HG02852 (cell line): ENCODE results near the gene SNCA.

Experiments used
- ATAC-seq: cut with Tn5 transposase; IDR thresholded peaks from one replicate; pipeline ENCODE4 v1.9.1; 2021; ENCODE audit warnings: mild to moderate bottlenecking, moderate library complexity; ENCODE audit not compliant: unreplicated experiment

The SNCA gene

GRCh38 chr4:89757154-89757719 is 79.7 kb downstream of the SNCA start:
- ATAC-seq: no peak

DNA sequence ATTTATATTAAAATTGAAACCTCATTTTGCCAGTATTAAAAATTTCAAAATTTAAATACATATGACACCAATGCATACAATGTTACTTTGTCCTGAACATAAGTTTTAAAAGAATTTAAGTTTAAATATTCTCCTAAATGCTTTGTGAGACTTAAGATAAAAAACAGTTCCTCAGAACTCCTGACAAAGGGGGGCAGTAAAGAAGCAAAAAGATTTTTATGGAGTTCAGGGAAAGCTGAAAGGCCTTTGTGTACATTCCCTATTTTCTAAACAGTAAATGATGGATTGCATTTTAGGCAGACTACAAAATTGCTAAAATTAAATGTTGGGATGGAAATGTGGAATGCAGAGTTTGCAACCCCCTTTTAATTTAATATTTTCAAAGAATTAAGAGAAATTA is 81.7 kb downstream of the SNCA start:
- no peak for ATAC-seq

DNA sequence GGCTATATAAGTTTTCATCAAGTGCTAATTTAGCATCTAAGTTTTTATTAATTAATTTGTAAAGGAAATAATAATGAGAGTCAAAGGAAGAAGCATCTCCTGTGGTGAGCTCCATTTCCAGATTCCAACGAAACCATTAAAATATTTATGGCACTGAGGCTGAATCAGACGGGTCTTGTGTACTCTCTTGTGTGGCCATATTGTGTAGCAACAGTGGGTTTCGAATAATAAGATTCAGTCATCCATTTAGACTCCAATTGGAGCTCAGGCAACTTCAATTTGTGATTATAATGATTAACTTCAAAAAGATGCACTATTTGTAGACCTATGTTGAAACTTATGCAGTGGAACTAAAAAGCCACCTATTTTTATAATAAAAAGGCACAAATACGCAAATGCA is 82.4 kb downstream of the SNCA start:
- no peak for ATAC-seq

DNA sequence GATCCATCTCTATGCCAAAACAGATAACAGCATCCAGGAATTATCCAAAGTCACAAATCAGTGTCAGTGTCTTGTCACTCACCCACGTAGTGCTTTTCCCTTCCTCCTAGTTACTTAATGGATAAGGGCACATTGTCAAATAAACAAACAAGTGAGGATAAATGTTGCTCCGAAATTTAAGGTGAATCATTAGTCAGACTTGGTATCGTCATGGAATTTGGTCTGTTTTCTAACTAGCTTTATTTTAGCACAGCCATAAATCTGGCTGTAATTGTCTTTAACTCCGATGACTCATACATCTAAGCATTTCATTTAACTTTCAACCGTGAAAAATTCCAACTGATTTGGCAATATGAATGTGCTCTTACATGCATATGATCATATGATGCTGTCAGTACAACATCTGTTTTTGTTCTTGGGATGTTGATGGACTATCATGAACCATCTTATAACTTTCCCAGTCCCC is 83.3 kb downstream of the SNCA start:
- ATAC-seq: no peak

DNA sequence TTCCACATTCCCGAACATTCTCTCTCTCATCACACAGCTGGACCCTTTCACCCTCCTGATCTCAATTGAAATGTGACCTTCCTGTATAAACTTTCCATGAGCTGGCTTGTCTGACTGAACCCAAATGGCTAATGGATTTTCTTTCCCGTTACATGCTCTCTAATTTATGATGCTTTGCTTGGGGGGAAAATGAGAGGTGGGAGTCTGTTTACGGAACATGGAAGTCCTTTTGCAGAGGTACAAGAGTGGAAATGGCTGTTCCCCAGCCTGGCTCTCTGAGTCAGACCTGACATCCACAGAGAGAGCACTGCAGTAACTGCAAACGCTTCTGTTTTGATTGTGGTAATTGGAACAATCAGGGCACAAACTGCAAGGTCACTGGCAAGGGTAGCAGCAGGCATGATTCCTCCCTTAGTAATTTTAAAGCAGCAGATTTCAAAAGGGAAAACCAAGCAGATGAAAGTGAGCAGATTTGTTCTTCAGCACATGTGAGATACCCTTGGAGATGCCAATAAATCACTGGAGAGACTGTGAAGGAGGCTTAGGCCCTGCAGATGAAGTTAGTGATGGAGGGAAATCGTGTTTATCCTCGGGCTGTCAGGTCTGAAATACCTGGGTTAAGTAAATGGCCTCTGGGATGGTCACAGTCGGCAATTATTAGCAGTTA is 83.9 kb downstream of the SNCA start:
- ATAC-seq: no peak

- ATAC-seq: no peak
Observed at GRCh38 chr4:89751416-89751815, 85.5 kb downstream of the SNCA start.

DNA sequence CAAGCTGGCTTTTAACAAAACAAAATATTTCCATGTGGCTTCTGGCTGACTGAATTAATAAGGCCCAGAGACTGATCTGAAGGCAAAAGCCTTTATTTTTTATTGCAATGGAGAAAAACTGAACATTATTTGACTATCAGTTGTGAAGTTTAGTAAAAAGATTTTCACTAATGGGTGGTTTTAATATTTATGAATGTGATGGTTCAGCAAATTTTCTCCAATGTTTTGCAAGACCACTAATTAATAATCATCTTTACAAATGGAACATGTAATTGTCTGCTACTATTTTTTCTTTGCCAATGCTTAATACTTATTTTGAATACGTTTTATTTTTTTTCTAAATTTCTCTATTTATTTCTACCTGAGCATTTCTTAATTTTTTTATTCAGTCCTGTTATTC is 90.6 kb downstream of the SNCA start:
- no peak for ATAC-seq

DNA sequence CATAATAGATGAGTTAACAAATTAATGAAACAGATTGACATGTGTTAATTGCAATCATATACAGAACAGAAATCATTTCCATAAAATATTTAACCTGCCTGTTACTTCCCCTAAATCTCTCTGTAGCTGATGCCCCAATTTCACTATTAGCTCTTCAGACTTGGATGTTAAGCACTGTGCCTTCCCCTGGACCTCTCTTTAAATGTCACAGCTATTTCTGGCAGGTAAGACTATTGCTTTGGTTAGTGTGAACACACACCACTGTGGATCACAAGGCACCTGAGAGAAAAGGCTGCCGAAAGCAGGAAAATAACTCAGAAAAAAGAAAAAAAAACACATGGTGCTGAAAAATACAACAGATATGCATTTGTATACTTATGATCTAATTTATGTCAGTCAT is 91.3 kb downstream of the SNCA start:
- ATAC-seq: no peak

GRCh38 chr4:89744914-89745313 is 92.0 kb downstream of the SNCA start:
- no peak for ATAC-seq

DNA sequence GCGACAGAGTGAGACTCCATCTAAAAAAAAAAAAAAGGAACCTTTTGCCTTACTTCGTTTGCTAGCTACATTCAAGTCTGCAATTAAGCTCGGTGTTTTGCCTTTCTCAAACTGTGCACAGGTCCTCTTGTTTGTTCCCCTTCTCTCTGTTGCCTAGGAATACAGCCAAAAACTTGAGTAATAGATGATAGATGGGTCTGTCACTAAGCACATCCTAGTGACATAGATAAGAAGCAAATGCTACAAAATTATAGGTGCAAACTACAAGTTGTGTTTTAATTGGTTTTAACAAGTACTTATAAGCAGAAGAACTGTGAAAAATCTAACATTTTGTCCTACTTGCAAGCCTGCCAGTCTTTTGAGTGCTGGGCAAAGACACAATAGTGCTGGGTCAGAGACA is 95.2 kb downstream of the SNCA start:
- ATAC-seq: no peak

DNA sequence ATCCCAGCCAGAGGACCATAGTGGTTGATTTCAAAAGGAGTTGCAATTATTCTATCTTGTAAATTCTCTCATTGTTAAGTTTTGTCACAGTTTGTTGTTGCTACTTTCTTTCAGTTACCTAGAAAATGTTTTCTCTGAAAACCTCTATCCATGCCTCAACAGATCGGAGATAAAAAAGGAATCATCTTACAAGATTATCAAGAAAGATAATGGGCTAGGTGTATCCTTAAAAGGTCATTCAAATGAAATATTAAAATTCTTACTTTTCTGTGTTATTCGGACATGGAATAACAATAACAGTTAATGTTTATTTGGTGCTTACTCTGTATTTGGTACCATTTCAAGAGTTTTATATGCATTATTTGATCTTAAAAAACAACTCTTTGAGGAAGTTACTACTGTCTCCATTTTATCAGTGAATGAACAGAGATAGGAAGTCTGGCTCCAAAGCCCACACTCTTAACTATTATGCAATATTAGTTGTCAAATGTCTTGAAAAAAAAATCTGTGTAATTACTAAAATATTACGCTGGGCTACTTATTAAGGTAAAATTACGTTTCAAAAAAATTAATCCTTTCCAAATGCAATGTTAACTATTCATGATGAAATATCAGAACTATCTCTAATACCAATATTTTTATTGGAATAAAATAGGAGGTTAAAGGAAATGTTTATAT is 97.5 kb downstream of the SNCA start:
- ATAC-seq: no peak

DNA sequence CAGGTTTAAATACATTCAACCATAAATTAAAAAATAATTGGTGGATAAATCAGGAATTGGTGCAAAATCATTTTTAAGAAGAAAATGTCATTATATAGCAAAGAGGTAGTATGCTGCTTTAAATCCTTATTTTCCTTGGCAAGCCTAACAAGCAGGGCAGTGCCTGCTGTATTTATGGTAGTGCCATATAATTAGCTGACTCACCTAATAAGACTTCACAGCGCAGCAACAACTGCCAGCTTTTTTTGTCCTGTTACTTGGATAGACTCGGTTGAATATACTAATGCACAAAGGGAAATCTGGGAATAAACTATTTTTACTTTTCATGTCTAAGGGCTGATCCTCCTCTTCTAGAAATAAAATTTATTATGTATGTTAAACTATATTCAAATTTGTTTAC is 99.1 kb downstream of the SNCA start:
- no peak for ATAC-seq

- no peak for ATAC-seq
Observed at GRCh38 chr4:89733946-89734345, 103.0 kb downstream of the SNCA start.

- no peak for ATAC-seq
Observed at GRCh38 chr4:89727238-89727637, 109.7 kb downstream of the SNCA start.

GRCh38 chr4:89725268-89725667 is 111.7 kb downstream of the SNCA start:
- ATAC-seq: no peak

- no peak for ATAC-seq
Observed at GRCh38 chr4:89724716-89725115, 112.2 kb downstream of the SNCA start.

DNA sequence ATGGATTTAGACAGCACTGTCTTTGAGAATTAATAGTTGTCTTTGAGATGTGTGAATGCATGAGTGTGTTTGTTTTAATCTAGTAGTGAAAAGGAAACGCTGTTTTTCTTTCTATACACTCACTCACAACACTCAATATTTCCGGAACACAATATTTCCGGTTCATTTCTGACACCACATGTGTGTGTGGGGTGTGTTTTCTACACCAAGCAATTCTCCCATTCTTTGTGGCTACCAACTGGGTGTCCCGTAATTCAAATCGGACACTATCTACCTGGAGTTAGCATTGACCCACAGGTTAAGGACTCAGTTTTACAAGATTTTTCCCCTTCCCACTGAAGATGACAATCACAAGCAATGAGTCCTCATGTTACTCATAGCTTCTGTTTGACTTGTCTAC is 113.9 kb downstream of the SNCA start:
- ATAC-seq: no peak

- ATAC-seq: no peak
Observed at GRCh38 chr4:89722517-89722916, 114.4 kb downstream of the SNCA start.

DNA sequence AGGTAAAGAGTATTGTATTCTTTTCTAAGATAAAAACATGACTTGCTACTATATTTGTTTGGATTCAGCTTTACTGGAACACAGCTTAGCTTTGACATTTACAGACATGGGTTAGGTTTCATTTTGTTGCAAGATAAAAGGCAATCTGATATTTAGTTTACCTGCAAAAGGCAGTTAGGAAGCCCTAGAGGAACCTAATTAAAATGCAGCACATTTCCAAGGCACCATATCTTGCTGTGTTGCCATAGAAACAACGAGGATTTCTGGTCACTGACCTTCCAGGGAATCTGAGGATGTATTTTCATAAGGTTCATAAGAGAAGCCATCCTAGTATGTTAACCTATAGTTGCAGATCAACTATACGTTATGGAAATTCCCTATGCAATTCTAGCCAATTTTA is 116.0 kb downstream of the SNCA start:
- no peak for ATAC-seq

DNA sequence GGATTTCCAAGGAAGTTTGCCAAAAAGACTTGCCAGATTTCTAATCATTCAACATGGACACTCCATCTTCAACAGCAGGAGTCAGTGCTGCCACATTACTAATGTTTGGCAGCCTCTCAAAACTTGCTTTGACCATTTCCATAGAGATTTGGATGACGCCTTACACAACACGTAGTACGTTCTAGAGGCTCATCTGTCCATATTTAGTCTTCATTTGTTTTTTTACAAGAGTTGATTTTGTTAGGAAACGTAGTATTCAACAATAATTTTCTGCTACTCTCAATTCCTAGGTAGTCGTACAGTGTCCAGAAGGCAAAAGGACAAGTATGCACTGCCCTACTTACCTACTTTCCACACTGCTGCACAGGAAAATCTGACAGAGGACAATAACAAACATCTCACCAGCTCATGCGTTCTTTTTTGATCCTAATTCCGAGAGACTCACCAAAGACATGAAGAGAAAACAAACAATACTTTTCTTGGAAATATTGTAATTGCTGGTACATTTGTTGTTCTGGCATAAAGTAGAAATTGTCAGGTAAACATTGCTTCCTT is 117.3 kb downstream of the SNCA start:
- ATAC-seq: no peak

DNA sequence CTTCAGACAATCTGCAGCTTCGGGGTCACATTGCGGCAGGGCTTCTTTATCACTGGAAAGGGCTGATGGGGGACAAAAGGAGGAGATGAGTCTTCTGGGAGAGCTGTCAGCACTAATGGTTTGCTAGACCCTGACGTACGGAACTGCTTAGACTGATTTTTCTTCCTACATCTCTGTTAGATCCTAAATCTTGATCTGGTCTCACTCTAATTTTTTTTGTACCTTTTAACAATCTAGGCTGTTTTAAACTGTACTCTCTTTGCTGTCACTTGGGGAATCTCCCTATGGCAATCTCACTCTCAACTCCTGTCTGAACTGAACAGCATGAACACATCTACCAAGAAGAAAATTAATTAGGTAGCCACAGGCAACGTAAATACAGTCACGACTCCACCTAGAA is 120.1 kb downstream of the SNCA start:
- no peak for ATAC-seq

- no peak for ATAC-seq
Observed at GRCh38 chr4:89715631-89716030, 121.3 kb downstream of the SNCA start.
